NT2/D1 (cell line): ENCODE data around the gene PGBD4.

Experiments
- SUZ12 ChIP-seq: IDR thresholded peaks from 2 replicates; pipeline ENCODE4 v1.6.1; 2011; ENCODE audit not compliant: insufficient read length, insufficient read depth; ENCODE audit errors: extremely low read depth
- YY1 ChIP-seq: IDR thresholded peaks from 2 replicates; pipeline ENCODE4 v1.6.1; 2011; ENCODE audit not compliant: insufficient read length, insufficient read depth

- TF ChIP-seq YY1, result no peak
- no peak for TF ChIP-seq SUZ12
Measured at GRCh38 chr15:34133511-34133910, 31.6 kb downstream of the PGBD4 start.
